HEK293 (cell line): Measurements from ENCODE around the gene BCAS3.

Experiments used
- FEZF1 ChIP-seq: fragments of 450-650 bp; formaldehyde crosslinking; IDR thresholded peaks from 2 replicates; pipeline ENCODE4 v1.5.1; 2016; ENCODE audit warnings: missing biosample characterization, missing genetic modification characterization
- GLIS1 ChIP-seq: fragments of 450-650 bp; formaldehyde crosslinking; IDR thresholded peaks from 2 replicates; pipeline ENCODE4 v1.5.1; 2016; ENCODE audit warnings: missing biosample characterization, missing genetic modification characterization
- GLIS2 ChIP-seq: fragments of 450-650 bp; formaldehyde crosslinking; IDR thresholded peaks from 2 replicates; pipeline ENCODE4 v1.5.1; 2016; ENCODE audit warnings: missing biosample characterization, missing genetic modification characterization
- IKZF3 ChIP-seq: fragments of 450-650 bp; IDR thresholded peaks from 2 replicates; pipeline ENCODE4 v1.5.0; 2018; ENCODE audit warnings: missing biosample characterization, mild to moderate bottlenecking, missing genetic modification characterization, moderate library complexity
- KLF10 ChIP-seq: fragments of 450-650 bp; IDR thresholded peaks from 2 replicates; pipeline ENCODE4 v1.5.1; 2018; ENCODE audit warnings: missing biosample characterization, mild to moderate bottlenecking, missing genetic modification characterization
- SP3 ChIP-seq: fragments of 450-650 bp; formaldehyde crosslinking; IDR thresholded peaks from 2 replicates; pipeline ENCODE4 v1.5.1; 2016; ENCODE audit warnings: missing biosample characterization, missing genetic modification characterization
- TRIM28 ChIP-seq: IDR thresholded peaks from 2 replicates; pipeline ENCODE4 v1.6.1; 2011; ENCODE audit warnings: low read length, control low read depth, borderline replicate concordance
- ZFP69B ChIP-seq: fragments of 450-650 bp; formaldehyde crosslinking; IDR thresholded peaks from 2 replicates; pipeline ENCODE4 v1.5.1; 2016; ENCODE audit warnings: missing biosample characterization, missing genetic modification characterization
- ZNF16 ChIP-seq: fragments of 450-650 bp; formaldehyde crosslinking; IDR thresholded peaks from 2 replicates; pipeline ENCODE4 v1.5.1; 2016; ENCODE audit warnings: low read depth, missing biosample characterization, missing genetic modification characterization
- ZNF433 ChIP-seq: fragments of 450-650 bp; formaldehyde crosslinking; IDR thresholded peaks from 2 replicates; pipeline ENCODE4 v1.5.1; 2016; ENCODE audit warnings: missing biosample characterization, missing genetic modification characterization, low read depth
- ZNF530 ChIP-seq: fragments of 450-650 bp; formaldehyde crosslinking; IDR thresholded peaks from 2 replicates; pipeline ENCODE4 v1.5.1; 2016; ENCODE audit warnings: low read depth, missing biosample characterization, missing genetic modification characterization
- ZNF548 ChIP-seq: fragments of 450-650 bp; formaldehyde crosslinking; IDR thresholded peaks from 2 replicates; pipeline ENCODE4 v1.5.1; 2016; ENCODE audit warnings: missing biosample characterization, missing genetic modification characterization
- ZNF596 ChIP-seq: fragments of 450-650 bp; IDR thresholded peaks from 2 replicates; pipeline ENCODE4 v1.5.0; 2018; ENCODE audit warnings: missing biosample characterization, mild to moderate bottlenecking, missing genetic modification characterization, moderate library complexity
- ZNF600 ChIP-seq: fragments of 450-650 bp; formaldehyde crosslinking; IDR thresholded peaks from 2 replicates; pipeline ENCODE4 v1.5.1; 2016; ENCODE audit warnings: missing biosample characterization, missing genetic modification characterization
- ZNF76 ChIP-seq: fragments of 450-650 bp; formaldehyde crosslinking; IDR thresholded peaks from 2 replicates; pipeline ENCODE4; 2016; ENCODE audit warnings: low read depth, missing biosample characterization, missing genetic modification characterization, borderline replicate concordance
- ZNF792 ChIP-seq: fragments of 450-650 bp; formaldehyde crosslinking; IDR thresholded peaks from 2 replicates; pipeline ENCODE4 v1.5.1; 2016; ENCODE audit warnings: missing biosample characterization, missing genetic modification characterization
- ZXDB ChIP-seq: fragments of 450-650 bp; formaldehyde crosslinking; IDR thresholded peaks from 2 replicates; pipeline ENCODE4 v1.5.1; 2016; ENCODE audit warnings: missing biosample characterization, missing genetic modification characterization
- TF ChIP-seq, protein P1 (sequence below): fragments of 450-650 bp; formaldehyde crosslinking; IDR thresholded peaks from 2 replicates; pipeline ENCODE4 v1.5.1; 2016; ENCODE audit warnings: missing biosample characterization, missing genetic modification characterization, low read depth
- TF ChIP-seq, protein P2 (sequence below): fragments of 450-650 bp; formaldehyde crosslinking; IDR thresholded peaks from 2 replicates; pipeline ENCODE4 v1.5.1; 2016; ENCODE audit warnings: missing biosample characterization, missing genetic modification characterization
- TF ChIP-seq, protein P3 (sequence below): fragments of 450-650 bp; IDR thresholded peaks from 2 replicates; pipeline ENCODE4 v1.5.1; 2018; ENCODE audit warnings: missing biosample characterization, missing genetic modification characterization
- TF ChIP-seq, protein P4 (sequence below): fragments of 450-650 bp; formaldehyde crosslinking; IDR thresholded peaks from 2 replicates; pipeline ENCODE4 v1.5.1; 2017; ENCODE audit warnings: missing biosample characterization, missing genetic modification characterization
- TF ChIP-seq, protein P5 (sequence below): IDR thresholded peaks from 2 replicates; pipeline ENCODE4 v1.6.1; 2011; ENCODE audit warnings: mild to moderate bottlenecking, low read depth, low read length, borderline replicate concordance
- TF ChIP-seq, protein P6 (sequence below): fragments of 450-650 bp; formaldehyde crosslinking; IDR thresholded peaks from 2 replicates; pipeline ENCODE4 v1.5.1; 2016; ENCODE audit warnings: missing biosample characterization, missing genetic modification characterization, borderline replicate concordance
- TF ChIP-seq, protein P7 (sequence below): fragments of 450-650 bp; formaldehyde crosslinking; IDR thresholded peaks from 2 replicates; pipeline ENCODE4 v1.5.1; 2016; ENCODE audit warnings: missing biosample characterization, missing genetic modification characterization, low read depth

Gene BCAS3

DNA sequence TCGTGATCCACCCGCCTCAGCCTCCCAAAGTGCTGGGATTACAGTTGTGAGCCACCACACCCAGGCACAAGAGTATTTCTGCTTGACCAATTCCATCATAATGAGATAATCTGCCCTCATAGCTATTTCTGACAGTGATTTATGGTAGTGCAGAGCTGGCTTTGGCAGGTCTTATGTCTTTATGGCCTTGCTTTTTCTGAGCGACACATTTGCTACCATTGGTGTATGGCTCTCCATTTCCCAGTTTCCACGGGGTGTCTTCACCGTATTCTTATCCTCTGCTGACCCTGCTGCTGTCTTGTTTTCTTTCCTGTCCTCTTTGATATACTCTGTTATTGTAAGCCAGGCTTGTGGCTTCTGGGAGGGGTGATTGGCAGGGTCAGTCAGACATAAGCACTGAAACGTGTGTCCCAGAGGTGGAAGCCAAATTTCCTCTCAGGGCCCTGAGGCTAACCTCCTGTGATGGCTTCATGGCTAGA, 560.8 kb downstream of the BCAS3 start (continued):
- TF ChIP-seq ZNF596 (tag by site-specific recombination) (no peak), TRIM28 (peak; percentile 79), GLIS2 (tag by site-specific recombination) (peak; percentile 30; the same call in 1 of the 2 replicates), ZFP69B (tag by site-specific recombination) (no peak), IKZF3 (no peak), ZNF16 (tag by site-specific recombination) (no peak), SP3 (tag by site-specific recombination) (no peak), GLIS1 (tag by site-specific recombination) (no peak), ZNF76 (no peak), ZNF433 (tag by site-specific recombination) (no peak), ZNF530 (tag by site-specific recombination) (no peak), KLF10 (tag by site-specific recombination) (no peak), ZXDB (peak; percentile 84), ZNF548 (tag by site-specific recombination) (no peak), ZNF792 (tag by site-specific recombination) (no peak), FEZF1 (tag by site-specific recombination) (peak; percentile 76), ZNF600 (peak; percentile 83)
- TF ChIP-seq, protein P1, sequence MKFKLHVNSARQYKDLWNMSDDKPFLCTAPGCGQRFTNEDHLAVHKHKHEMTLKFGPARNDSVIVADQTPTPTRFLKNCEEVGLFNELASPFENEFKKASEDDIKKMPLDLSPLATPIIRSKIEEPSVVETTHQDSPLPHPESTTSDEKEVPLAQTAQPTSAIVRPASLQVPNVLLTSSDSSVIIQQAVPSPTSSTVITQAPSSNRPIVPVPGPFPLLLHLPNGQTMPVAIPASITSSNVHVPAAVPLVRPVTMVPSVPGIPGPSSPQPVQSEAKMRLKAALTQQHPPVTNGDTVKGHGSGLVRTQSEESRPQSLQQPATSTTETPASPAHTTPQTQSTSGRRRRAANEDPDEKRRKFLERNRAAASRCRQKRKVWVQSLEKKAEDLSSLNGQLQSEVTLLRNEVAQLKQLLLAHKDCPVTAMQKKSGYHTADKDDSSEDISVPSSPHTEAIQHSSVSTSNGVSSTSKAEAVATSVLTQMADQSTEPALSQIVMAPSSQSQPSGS (tag by site-specific recombination): no peak
- TF ChIP-seq, protein P2, sequence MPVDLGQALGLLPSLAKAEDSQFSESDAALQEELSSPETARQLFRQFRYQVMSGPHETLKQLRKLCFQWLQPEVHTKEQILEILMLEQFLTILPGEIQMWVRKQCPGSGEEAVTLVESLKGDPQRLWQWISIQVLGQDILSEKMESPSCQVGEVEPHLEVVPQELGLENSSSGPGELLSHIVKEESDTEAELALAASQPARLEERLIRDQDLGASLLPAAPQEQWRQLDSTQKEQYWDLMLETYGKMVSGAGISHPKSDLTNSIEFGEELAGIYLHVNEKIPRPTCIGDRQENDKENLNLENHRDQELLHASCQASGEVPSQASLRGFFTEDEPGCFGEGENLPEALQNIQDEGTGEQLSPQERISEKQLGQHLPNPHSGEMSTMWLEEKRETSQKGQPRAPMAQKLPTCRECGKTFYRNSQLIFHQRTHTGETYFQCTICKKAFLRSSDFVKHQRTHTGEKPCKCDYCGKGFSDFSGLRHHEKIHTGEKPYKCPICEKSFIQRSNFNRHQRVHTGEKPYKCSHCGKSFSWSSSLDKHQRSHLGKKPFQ (tag by site-specific recombination): peak; percentile 36
- TF ChIP-seq, protein P3, sequence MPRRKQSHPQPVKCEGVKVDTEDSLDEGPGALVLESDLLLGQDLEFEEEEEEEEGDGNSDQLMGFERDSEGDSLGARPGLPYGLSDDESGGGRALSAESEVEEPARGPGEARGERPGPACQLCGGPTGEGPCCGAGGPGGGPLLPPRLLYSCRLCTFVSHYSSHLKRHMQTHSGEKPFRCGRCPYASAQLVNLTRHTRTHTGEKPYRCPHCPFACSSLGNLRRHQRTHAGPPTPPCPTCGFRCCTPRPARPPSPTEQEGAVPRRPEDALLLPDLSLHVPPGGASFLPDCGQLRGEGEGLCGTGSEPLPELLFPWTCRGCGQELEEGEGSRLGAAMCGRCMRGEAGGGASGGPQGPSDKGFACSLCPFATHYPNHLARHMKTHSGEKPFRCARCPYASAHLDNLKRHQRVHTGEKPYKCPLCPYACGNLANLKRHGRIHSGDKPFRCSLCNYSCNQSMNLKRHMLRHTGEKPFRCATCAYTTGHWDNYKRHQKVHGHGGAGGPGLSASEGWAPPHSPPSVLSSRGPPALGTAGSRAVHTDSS: no peak
- TF ChIP-seq, protein P4, sequence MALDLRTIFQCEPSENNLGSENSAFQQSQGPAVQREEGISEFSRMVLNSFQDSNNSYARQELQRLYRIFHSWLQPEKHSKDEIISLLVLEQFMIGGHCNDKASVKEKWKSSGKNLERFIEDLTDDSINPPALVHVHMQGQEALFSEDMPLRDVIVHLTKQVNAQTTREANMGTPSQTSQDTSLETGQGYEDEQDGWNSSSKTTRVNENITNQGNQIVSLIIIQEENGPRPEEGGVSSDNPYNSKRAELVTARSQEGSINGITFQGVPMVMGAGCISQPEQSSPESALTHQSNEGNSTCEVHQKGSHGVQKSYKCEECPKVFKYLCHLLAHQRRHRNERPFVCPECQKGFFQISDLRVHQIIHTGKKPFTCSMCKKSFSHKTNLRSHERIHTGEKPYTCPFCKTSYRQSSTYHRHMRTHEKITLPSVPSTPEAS: no peak
- TF ChIP-seq, protein P5, sequence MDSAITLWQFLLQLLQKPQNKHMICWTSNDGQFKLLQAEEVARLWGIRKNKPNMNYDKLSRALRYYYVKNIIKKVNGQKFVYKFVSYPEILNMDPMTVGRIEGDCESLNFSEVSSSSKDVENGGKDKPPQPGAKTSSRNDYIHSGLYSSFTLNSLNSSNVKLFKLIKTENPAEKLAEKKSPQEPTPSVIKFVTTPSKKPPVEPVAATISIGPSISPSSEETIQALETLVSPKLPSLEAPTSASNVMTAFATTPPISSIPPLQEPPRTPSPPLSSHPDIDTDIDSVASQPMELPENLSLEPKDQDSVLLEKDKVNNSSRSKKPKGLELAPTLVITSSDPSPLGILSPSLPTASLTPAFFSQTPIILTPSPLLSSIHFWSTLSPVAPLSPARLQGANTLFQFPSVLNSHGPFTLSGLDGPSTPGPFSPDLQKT: no peak
- TF ChIP-seq, protein P6, sequence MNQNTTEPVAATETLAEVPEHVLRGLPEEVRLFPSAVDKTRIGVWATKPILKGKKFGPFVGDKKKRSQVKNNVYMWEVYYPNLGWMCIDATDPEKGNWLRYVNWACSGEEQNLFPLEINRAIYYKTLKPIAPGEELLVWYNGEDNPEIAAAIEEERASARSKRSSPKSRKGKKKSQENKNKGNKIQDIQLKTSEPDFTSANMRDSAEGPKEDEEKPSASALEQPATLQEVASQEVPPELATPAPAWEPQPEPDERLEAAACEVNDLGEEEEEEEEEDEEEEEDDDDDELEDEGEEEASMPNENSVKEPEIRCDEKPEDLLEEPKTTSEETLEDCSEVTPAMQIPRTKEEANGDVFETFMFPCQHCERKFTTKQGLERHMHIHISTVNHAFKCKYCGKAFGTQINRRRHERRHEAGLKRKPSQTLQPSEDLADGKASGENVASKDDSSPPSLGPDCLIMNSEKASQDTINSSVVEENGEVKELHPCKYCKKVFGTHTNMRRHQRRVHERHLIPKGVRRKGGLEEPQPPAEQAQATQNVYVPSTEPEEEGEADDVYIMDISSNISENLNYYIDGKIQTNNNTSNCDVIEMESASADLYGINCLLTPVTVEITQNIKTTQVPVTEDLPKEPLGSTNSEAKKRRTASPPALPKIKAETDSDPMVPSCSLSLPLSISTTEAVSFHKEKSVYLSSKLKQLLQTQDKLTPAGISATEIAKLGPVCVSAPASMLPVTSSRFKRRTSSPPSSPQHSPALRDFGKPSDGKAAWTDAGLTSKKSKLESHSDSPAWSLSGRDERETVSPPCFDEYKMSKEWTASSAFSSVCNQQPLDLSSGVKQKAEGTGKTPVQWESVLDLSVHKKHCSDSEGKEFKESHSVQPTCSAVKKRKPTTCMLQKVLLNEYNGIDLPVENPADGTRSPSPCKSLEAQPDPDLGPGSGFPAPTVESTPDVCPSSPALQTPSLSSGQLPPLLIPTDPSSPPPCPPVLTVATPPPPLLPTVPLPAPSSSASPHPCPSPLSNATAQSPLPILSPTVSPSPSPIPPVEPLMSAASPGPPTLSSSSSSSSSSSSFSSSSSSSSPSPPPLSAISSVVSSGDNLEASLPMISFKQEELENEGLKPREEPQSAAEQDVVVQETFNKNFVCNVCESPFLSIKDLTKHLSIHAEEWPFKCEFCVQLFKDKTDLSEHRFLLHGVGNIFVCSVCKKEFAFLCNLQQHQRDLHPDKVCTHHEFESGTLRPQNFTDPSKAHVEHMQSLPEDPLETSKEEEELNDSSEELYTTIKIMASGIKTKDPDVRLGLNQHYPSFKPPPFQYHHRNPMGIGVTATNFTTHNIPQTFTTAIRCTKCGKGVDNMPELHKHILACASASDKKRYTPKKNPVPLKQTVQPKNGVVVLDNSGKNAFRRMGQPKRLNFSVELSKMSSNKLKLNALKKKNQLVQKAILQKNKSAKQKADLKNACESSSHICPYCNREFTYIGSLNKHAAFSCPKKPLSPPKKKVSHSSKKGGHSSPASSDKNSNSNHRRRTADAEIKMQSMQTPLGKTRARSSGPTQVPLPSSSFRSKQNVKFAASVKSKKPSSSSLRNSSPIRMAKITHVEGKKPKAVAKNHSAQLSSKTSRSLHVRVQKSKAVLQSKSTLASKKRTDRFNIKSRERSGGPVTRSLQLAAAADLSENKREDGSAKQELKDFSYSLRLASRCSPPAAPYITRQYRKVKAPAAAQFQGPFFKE (tag by site-specific recombination): no peak
- TF ChIP-seq, protein P7, sequence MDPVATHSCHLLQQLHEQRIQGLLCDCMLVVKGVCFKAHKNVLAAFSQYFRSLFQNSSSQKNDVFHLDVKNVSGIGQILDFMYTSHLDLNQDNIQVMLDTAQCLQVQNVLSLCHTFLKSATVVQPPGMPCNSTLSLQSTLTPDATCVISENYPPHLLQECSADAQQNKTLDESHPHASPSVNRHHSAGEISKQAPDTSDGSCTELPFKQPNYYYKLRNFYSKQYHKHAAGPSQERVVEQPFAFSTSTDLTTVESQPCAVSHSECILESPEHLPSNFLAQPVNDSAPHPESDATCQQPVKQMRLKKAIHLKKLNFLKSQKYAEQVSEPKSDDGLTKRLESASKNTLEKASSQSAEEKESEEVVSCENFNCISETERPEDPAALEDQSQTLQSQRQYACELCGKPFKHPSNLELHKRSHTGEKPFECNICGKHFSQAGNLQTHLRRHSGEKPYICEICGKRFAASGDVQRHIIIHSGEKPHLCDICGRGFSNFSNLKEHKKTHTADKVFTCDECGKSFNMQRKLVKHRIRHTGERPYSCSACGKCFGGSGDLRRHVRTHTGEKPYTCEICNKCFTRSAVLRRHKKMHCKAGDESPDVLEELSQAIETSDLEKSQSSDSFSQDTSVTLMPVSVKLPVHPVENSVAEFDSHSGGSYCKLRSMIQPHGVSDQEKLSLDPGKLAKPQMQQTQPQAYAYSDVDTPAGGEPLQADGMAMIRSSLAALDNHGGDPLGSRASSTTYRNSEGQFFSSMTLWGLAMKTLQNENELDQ: no peak
